ENCODE measurements around the gene CYP2A13. TPM values are rescaled to one million over a fixed set of nuclear protein-coding genes. Genes with fewer than 3 reads are reported as not detected.

Gene CYP2A13
- total RNA-seq, 1 experiment from 2014 or later, result 0.63 TPM

- Histone ChIP-seq H2BK20ac (ENCODE audit: low read depth, low read length, poor library complexity, severe bottlenecking) (no peak overlapping the region), H3K27ac (ENCODE audit: insufficient read length, low read depth, low read length) (no peak overlapping the region), H3T11ph (ENCODE audit: low read length) (no peak overlapping the region), H2BK120ac (ENCODE audit: low read depth, low read length, poor library complexity, severe bottlenecking) (no peak overlapping the region), H3K27me3 (ENCODE audit: insufficient read depth, low read length) (no peaks in the 10 kb centered on the region), H4K20me1 (ENCODE audit: control insufficient read depth, insufficient read depth, insufficient read length) (no peaks in the 10 kb centered on the region), H3K4ac (ENCODE audit: low read depth, low read length) (no peak overlapping the region), H3K4me1 (ENCODE audit: insufficient read depth, low read length) (no peaks in the 10 kb centered on the region), H3K56ac (ENCODE audit: insufficient read length, low read depth, low read length) (no peak overlapping the region), H2BK12ac (ENCODE audit: insufficient read length, low read depth, low read length) (no peak overlapping the region), H3K79me2 (ENCODE audit: insufficient read depth, low read length) (no peaks in the 10 kb centered on the region), H3K4me2 (ENCODE audit: insufficient read depth, insufficient read length, low read length) (no peak overlapping the region), H3K23ac (ENCODE audit: insufficient read length, low read depth, low read length) (no peak overlapping the region), H4K8ac (replicated peaks; ENCODE audit: insufficient read length, low read depth, low read length) (no peak overlapping the region), H3K23me2 (ENCODE audit: insufficient read length, low read depth, low read length, poor library complexity, severe bottlenecking) (no peaks in the 10 kb centered on the region), H3K79me1 (ENCODE audit: insufficient read depth, low read depth, low read length, poor library complexity, severe bottlenecking) (no peaks in the 10 kb centered on the region), H2AK5ac (ENCODE audit: insufficient read length, low read length) (no peak overlapping the region), H3K9me3 (ENCODE audit: control insufficient read depth, low read depth, low read length) (no peaks in the 10 kb centered on the region), H3K9ac (ENCODE audit: extremely low read depth, insufficient read length, low read length) (no peak overlapping the region), H4K91ac (ENCODE audit: insufficient read length, low read depth, low read length) (no peak overlapping the region), H3K18ac (ENCODE audit: insufficient read length, low read depth, low read length) (no peak overlapping the region), H4K5ac (ENCODE audit: insufficient read length, low read depth, low read length) (no peak overlapping the region), H2AFZ (ENCODE audit: low read length) (no peak overlapping the region), H2BK5ac (ENCODE audit: insufficient read length, low read length) (no peak overlapping the region), H3K14ac (ENCODE audit: insufficient read depth, low read length) (no peak overlapping the region), H2BK15ac (ENCODE audit: low read depth, low read length) (no peak overlapping the region)
- no peak for TF ChIP-seq CTCF (conservative IDR thresholded peaks at IDR 0.05)
- H3K27me3 Mint-ChIP-seq (ENCODE audit: low read depth), result peaks cover 34% of the 10 kb centered on the region
- H3K4me1 Mint-ChIP-seq, result peaks cover 14 to 20% of the 10 kb centered on the region in 2 experiments
- WGBS (ENCODE audit: extremely low coverage, insufficient read length, low lambda C conversion rate), result no CpG with 5 or more reads among the region's 2 CpGs
- no peak overlapping the region for H3K4me3 Mint-ChIP-seq
- H3K27ac Mint-ChIP-seq, result no peak overlapping the region
- peaks cover 2 to 17% (median 8%) of the 10 kb centered on the region in 3 experiments; a peak in 6 of 7 replicates for H3K36me3 Mint-ChIP-seq (ENCODE audit: insufficient read depth in 1 of 3, low read depth in 3 of 3)
- H3K9me3 Mint-ChIP-seq, result peaks cover 39 to 44% of the 10 kb centered on the region in 2 experiments
- no peak for DNase-seq
Measured at GRCh38 chr19:41097302-41097701, 9.1 kb downstream of the CYP2A13 start.
